Eye (tissue), 1 donor: ENCODE data around the gene PCSK4.

Source experiments
- DNase-seq: peaks from one replicate; pipeline ENCODE4 v3.0.0-alpha.2; 2015

PCSK4 gene

DNA sequence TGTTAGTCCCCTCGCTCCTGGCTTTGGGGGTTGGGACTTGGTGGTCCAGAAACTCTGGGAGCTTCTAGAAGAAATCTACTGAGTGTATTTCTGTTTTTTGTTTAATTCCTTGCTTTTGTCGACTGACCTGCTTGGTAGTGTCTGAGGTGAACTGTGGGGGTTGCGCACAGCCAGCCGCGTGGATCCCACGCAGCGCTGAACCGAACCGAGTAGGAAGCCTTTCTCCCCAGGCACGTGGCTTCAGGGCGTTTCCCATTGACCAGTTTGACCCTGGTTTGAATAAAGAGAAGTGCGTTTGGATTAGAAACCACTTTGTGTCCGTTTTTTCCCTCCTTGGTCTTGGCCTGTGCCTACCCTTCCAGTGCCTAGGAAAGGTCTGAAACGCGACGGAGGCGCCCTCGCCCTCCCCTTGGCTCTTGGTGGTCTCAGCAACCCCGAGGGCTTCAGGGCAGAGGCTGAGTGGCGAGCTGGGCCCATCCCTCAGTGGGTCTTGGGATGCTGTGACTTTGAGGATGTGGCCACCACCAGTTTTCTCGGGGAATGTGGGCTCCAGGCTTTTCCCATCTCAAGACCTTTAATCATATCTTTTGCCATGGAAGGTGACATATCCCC lies 54.7 kb downstream of the PCSK4 start:
- no peak for DNase-seq

DNA sequence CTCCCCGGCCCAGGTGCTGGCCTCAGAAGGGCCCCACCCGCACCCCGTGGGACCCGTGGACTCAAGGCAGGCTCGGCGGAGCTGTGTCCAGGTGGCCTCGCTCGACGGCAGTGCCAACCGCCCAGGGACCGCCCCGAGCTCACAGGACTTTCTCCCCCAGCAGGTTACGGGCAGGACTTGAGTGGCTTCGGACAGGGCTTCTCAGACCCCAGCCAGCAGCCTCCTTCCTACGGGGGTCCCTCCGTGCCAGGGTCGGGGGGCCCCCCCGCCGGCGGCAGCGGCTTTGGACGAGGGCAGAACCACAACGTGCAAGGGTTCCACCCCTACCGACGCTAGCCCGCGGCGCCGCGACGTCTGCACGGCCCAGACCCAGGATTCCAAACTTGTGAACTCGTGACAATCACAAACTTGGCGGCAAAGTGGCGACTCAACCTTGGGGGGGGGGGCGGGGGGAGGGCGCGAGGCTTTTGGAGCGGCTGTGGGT lies 55.5 kb downstream of the PCSK4 start:
- DNase-seq = no peak

DNA sequence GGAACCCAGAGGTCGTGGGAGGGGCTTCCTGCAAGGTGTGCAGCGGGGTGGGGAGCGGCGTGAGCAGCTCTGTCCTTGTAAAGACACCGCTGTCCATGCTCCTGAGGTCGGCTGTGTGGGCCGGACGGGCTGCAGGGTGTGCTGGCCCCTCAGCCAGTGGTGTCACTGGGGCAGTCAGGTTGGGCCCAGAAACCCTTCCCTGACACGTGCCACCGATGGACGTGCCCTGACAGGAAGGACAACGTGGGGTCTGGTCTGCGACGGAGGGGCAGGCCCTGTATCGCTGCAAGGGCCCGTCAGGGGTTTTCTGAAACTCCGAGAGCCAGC lies 56.1 kb downstream of the PCSK4 start:
- no peak for DNase-seq

DNA sequence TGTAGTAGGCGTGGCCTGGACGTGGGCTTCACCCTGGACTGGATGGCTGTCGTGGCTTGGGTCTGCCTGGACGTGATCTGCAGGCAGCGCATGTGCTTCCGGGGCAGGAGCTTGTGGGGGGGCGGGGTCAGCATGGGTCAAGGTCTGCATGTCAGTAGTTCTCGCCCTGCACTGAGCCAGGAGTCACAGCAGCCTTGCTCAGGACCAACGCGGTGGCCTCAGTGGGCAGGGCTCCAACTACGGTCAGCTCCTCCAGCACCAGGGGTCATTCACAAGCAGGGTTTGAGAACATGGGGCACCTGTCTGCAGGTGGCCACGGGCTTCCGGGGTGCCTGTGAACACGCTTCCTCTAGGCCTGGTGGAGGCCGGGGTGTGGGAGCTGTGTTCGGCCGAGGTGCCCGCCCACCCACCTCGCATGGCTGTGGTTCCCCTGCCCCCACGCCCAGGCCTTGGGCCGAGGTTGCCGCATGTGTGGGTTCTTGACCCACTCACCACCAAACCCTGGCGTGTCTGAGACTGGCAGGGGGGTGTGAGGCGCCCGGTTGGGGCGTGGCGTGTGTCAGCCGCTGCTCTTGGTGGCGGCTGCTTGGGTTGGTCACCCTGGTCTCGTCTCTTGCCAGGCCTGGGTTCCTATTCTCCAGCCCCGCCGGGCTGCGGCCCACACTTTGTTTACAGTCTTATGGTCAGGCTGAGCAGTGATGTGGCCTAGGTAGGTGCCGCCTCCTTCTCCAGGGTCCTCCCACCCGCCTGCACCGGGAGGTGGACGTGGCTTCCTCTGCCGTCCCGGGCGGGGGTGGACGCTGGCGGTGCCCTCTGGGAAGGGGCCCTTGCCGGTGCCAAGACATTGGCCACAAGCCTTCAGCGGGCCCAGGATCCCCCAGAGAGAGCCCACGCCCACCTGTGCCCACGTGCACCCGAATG lies 56.8 kb downstream of the PCSK4 start:
- no peak for DNase-seq

DNA sequence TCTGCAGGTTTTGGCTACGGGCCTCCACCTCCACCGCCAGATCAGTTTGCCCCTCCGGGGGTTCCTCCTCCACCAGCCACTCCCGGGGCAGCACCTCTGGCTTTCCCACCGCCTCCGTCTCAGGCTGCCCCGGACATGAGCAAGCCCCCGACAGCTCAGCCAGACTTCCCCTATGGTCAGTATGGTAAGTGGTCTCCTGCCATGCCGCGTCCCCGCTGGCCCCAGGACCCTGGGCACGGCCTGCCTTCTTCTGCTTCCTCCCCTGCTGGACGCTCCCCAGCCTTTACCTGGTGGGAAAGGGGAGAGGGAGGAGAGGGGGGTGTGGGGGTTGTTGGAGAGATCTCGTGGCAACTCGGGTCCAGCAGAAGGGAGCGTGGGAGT lies 57.7 kb downstream of the PCSK4 start:
- no peak for DNase-seq

DNA sequence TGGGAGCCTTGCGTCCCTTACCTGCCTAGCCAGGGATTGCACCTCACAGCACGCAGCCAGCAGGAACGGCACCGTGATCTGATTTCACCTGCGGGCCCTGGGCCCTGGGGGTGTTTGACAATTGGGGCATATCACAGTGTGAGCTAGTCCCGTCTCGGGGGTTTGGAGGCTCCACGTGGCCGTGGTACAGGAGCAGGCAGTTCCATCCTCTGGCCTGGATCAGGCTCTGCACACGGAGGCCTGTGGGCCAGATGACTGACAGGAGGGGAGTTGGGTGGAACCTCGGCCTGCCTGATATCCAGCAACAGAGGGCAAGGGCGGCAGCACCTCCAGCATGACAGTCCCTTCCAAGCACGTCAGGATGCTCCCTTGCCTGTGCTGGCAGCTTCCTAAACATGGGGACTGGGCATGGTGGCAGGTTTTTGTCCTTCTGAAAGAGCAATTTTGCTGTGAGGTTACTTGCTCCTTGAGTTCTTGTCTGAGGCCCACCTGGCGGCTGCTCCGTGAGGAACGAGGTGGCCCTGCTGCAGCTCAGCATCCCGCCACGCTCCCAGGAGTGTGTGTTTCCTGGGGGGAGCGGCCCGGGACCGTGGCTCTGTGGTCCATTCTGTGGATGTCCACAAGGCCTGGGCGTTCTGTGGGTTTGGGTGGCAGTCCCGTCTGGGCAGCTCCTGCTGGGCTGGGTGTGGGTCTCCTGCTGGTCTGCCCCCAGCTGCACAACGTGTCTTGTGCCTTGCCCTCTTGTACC lies 58.2 kb downstream of the PCSK4 start:
- DNase-seq = no peak
